Endothelial cell of umbilical vein (primary cell): ENCODE results near the gene NCOA6. TPM values are rescaled to one million over a fixed set of nuclear protein-coding genes. Genes with fewer than 3 reads are reported as not detected.

ENCODE experiments used
- BruUV-seq: library from RNA; stranded (reverse); fragments of 400-500 nt; replicated peaks from 2 replicates; lab custom pipeline; 2021; lab: Mats Ljungman, UMichigan
- CTCF ChIA-PET: fragments of 300-600, 350-600 bp; sonication (Branson Sonifier 250); formaldehyde crosslinking; loops from one replicate; lab custom pipeline; 2021; ENCODE audit warnings: antibody characterized with exemption, inconsistent platforms; lab: Charles Lee
- POLR2A ChIA-PET: fragments of 300-600, 350-600 bp; sonication (Branson Sonifier 250); formaldehyde crosslinking; loops from one replicate; lab custom pipeline; 2021; ENCODE audit warnings: antibody characterized with exemption, inconsistent platforms; lab: Charles Lee
- DNase-seq: peaks from one replicate; pipeline ENCODE4 v3.0.0-alpha.2; 2011; ENCODE audit warnings: low read depth, low spot score
- FAIRE-seq: peaks from 2 replicates; lab custom pipeline; 2011; peaks lifted over from hg19 to GRCh38; lab: Jason Lieb, UNC
- H2AFZ ChIP-seq: 2 replicates; pipeline ENCODE4 v1.6.0; 2012; ENCODE audit warnings: low read depth, low read length, control low read depth, inconsistent platforms
- H3K27ac ChIP-seq: 2 replicates; pipeline ENCODE4 v1.5.1; 2011; ENCODE audit warnings: low read depth, mild to moderate bottlenecking, control low read depth, low read length, moderate library complexity; ENCODE audit not compliant: insufficient read depth
- H3K27me3 ChIP-seq, 2 experiments: 2 replicates each; pipeline versions ENCODE4 v1.6.0 to v1.6.1; 2011; ENCODE audit warnings: low read length in 2 of 2, mixed read lengths in 1 of 2; ENCODE audit not compliant: control insufficient read depth in 2 of 2, insufficient read depth in 2 of 2
- H3K36me3 ChIP-seq, 2 experiments: 2 replicates in 1 of 2; 3 replicates in 1 of 2; pipeline ENCODE4 v1.5.1; 2011; ENCODE audit warnings: low read length in 2 of 2, mild to moderate bottlenecking in 1 of 2, moderate library complexity in 1 of 2; ENCODE audit not compliant: control insufficient read depth in 2 of 2, insufficient read depth in 2 of 2; ENCODE audit errors: extremely low read depth in 1 of 2
- H3K4me1 ChIP-seq: 3 replicates; pipeline ENCODE4 v1.5.1; 2011; ENCODE audit warnings: mild to moderate bottlenecking, low read length; ENCODE audit not compliant: control insufficient read depth, insufficient read depth; ENCODE audit errors: extremely low read depth
- H3K4me2 ChIP-seq: 2 replicates; pipeline ENCODE4 v1.6.1; 2011; ENCODE audit warnings: low read length, control low read depth, mixed read lengths; ENCODE audit not compliant: insufficient read depth
- H3K4me3 ChIP-seq, 3 experiments: fragments of 200-600 bp in 1 of 3; sonication (generic), shearing (Covaris generic) in 1 of 3; replicated peaks in 1 of 3; 2 replicates each; pipeline ENCODE4 v1.5.1; 2011 to 2016; ENCODE audit warnings: control low read depth in 3 of 3, low read length in 3 of 3, mild to moderate bottlenecking in 2 of 3, inconsistent platforms in 1 of 3, low read depth in 1 of 3, moderate library complexity in 1 of 3; ENCODE audit not compliant: insufficient read depth in 1 of 3
- H3K79me2 ChIP-seq: 2 replicates; pipeline ENCODE4 v1.6.0; 2012; ENCODE audit warnings: low read length, inconsistent platforms; ENCODE audit not compliant: control insufficient read depth, insufficient read depth
- H3K9ac ChIP-seq: replicated peaks from 2 replicates; pipeline ENCODE3; 2011; ENCODE audit warnings: low read length, control low read depth; ENCODE audit not compliant: insufficient read depth; ENCODE audit errors: extremely low read depth
- H3K9me1 ChIP-seq: replicated peaks from 3 replicates; pipeline ENCODE4 v1.6.0; 2011; ENCODE audit warnings: mild to moderate bottlenecking, low read length; ENCODE audit not compliant: control insufficient read depth, insufficient read depth; ENCODE audit errors: extremely low read depth
- H3K9me3 ChIP-seq: replicated peaks from 2 replicates; pipeline ENCODE4 v1.5.1; 2012; ENCODE audit warnings: low read length, inconsistent platforms; ENCODE audit not compliant: control insufficient read depth, insufficient read depth
- H4K20me1 ChIP-seq: replicated peaks from 2 replicates; pipeline ENCODE3; 2011; ENCODE audit warnings: mild to moderate bottlenecking, low read length; ENCODE audit not compliant: control insufficient read depth, insufficient read depth; ENCODE audit errors: extremely low read depth
- EZH2 ChIP-seq: IDR thresholded peaks from 2 replicates; pipeline ENCODE4 v1.6.1; 2012; ENCODE audit warnings: borderline replicate concordance, low read depth, mild to moderate bottlenecking, moderate library complexity, low read length, inconsistent platforms; ENCODE audit not compliant: severe bottlenecking
- FOS ChIP-seq: IDR thresholded peaks from 2 replicates; pipeline ENCODE4 v1.6.1; 2011; ENCODE audit warnings: mild to moderate bottlenecking, low read length, moderate library complexity, borderline replicate concordance; ENCODE audit not compliant: insufficient read depth
- JUN ChIP-seq: IDR thresholded peaks from 2 replicates; pipeline ENCODE4 v1.6.1; 2011; ENCODE audit warnings: borderline replicate concordance, low read depth; ENCODE audit not compliant: insufficient read length, insufficient read depth
- MYC ChIP-seq: IDR thresholded peaks from one replicate; pipeline ENCODE4 v1.6.1; 2011; ENCODE audit warnings: mild to moderate bottlenecking, low read depth, low read length
- POLR2A ChIP-seq: IDR thresholded peaks from 2 replicates; pipeline ENCODE4 v1.6.1; 2012; ENCODE audit warnings: low read depth, mild to moderate bottlenecking, control low read depth, low read length
- POLR2AphosphoS5 ChIP-seq: IDR thresholded peaks from 2 replicates; pipeline ENCODE4 v1.6.1; 2012; ENCODE audit warnings: low read depth, mild to moderate bottlenecking, control low read depth, low read length, moderate library complexity; ENCODE audit not compliant: insufficient read depth
- dilution Hi-C: fragments of 300-500 bp; cut with MboI; formaldehyde crosslinking; loops from one replicate; pipeline ENCODE4 v1.15.0; 2019; ENCODE audit warnings: low sequenced_read_pairs; ENCODE audit not compliant: extremely low pct_ligation_motif_present
- intact Hi-C: fragments of 100-400 bp; cut with micrococcal nuclease; formaldehyde crosslinking; loops from one replicate; pipeline ENCODE4 v1.10.0; 2022
- polyA plus RNA-seq, 4 experiments: library from polyadenylated mRNA; depleted of rRNA in 3 of 4; stranded (reverse) in 3 of 4; unstranded in 1 of 4; fragments of >200 nt; gene quantifications; 2 replicates each; pipeline versions ENCODE4 v1.2.1 to v1.2.3, GENCODE V29; 2011 to 2012; ENCODE audit warnings: missing spikeins in 1 of 4
- total RNA-seq: library from RNA; stranded (reverse); gene quantifications from 2 replicates; pipeline ENCODE4 v1.2.3, GENCODE V29; 2021
- TF ChIP-seq, protein P1 (sequence below), 2 donors: IDR thresholded peaks; 1 replicate in 1 of 2; 2 replicates in 1 of 2; pipeline ENCODE4 v1.5.1; 2011; ENCODE audit warnings: low read length in 2 of 2, mild to moderate bottlenecking in 2 of 2, moderate library complexity in 2 of 2, control low read depth in 1 of 2, inconsistent platforms in 1 of 2, low read depth in 1 of 2; ENCODE audit not compliant: insufficient read depth in 1 of 2; ENCODE audit errors: extremely low read depth in 1 of 2
- TF ChIP-seq, protein P2 (sequence below): IDR thresholded peaks from 2 replicates; pipeline ENCODE4 v1.6.1; 2011; ENCODE audit not compliant: insufficient read depth, insufficient read length

NCOA6 gene
- total and polyA plus RNA-seq, 2 donors (not counting 3 experiments of a cell fraction or from before 2014, with no cell fraction given) = 16.9 to 26.7 TPM

GRCh38 chr20:34703424-34704176, 121.9 kb downstream of the NCOA6 start:
- no peaks in the 10 kb centered on the region for H4K20me1 ChIP-seq
- H3K4me1 ChIP-seq = peaks cover 11% of the 10 kb centered on the region
- H3K36me3 ChIP-seq = no peaks in the 10 kb centered on the region
- no peaks in the 10 kb centered on the region for H3K9me3 ChIP-seq
- intact Hi-C loops = loop anchor here (1.0 kb wide), 2 partner anchors 26 to 391 kb away; partner anchors contain the start of gene PIGU
- peak overlapping the region; percentile 82 for H3K4me2 ChIP-seq
- TSS peak; percentile 79 for BruUV-seq
- H3K27ac ChIP-seq = peak overlapping the region; percentile 64
- no peaks in the 10 kb centered on the region for H3K79me2 ChIP-seq
- peak overlapping the region; percentile 50 to 79 (median 75) for H3K4me3 ChIP-seq
- dilution Hi-C loops = no loop called here
- POLR2A ChIA-PET = interaction anchor here (1.0 to 1.8 kb wide), 4 partner anchors 14 to 145 kb away, joined by 4 to 7 read pairs (median 5); partner anchors contain the start of gene MAP1LC3A
- CTCF ChIA-PET = interaction anchor here (1.0 to 2.3 kb wide), 7 partner anchors 10 to 391 kb away, joined by 3 to 13 read pairs (median 7); partner anchors contain the start of genes MAP1LC3A and PIGU
- peak overlapping the region; percentile 95 for H2AFZ ChIP-seq
- TF ChIP-seq MYC = no peak
- no peak for TF ChIP-seq FOS
- no peak for TF ChIP-seq JUN
- TF ChIP-seq, protein P1, sequence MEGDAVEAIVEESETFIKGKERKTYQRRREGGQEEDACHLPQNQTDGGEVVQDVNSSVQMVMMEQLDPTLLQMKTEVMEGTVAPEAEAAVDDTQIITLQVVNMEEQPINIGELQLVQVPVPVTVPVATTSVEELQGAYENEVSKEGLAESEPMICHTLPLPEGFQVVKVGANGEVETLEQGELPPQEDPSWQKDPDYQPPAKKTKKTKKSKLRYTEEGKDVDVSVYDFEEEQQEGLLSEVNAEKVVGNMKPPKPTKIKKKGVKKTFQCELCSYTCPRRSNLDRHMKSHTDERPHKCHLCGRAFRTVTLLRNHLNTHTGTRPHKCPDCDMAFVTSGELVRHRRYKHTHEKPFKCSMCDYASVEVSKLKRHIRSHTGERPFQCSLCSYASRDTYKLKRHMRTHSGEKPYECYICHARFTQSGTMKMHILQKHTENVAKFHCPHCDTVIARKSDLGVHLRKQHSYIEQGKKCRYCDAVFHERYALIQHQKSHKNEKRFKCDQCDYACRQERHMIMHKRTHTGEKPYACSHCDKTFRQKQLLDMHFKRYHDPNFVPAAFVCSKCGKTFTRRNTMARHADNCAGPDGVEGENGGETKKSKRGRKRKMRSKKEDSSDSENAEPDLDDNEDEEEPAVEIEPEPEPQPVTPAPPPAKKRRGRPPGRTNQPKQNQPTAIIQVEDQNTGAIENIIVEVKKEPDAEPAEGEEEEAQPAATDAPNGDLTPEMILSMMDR (IDR thresholded peaks at IDR 0.05; ENCODE audit: extremely low read depth in 1 of 2, insufficient read depth in 1 of 2, low read depth in 1 of 2, low read length in 2 of 2) = no peak
- no peak for TF ChIP-seq POLR2AphosphoS5
- TF ChIP-seq EZH2 = no peak
- TF ChIP-seq POLR2A = no peak
- TF ChIP-seq, protein P2, sequence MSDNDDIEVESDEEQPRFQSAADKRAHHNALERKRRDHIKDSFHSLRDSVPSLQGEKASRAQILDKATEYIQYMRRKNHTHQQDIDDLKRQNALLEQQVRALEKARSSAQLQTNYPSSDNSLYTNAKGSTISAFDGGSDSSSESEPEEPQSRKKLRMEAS = no peak
- FAIRE-seq (peak; percentile 67), DNase-seq (peak; percentile 46)
- H3K27me3 ChIP-seq = no peaks in the 10 kb centered on the region
- no peaks in the 10 kb centered on the region for H3K9me1 ChIP-seq
- H3K9ac ChIP-seq = peak overlapping the region; percentile 97
